A549 treated with ZK216348 at 1 μM for 4 hours (cell line): ENCODE data around the gene ADGRE2. TPM values are rescaled to one million over a fixed set of nuclear protein-coding genes. Genes with fewer than 3 reads are reported as not detected.

ENCODE experiments used
- total RNA-seq: library from RNA; stranded (reverse); fragments of 200-300 nt; extraction: Qiagen RNA extraction; gene quantifications from 5 replicates; pipeline ENCODE4 v1.2.3, GENCODE V29; 2022; ENCODE audit warnings: low read depth

Gene ADGRE2
- total RNA-seq: 0.53 to 1.4 TPM (median 0.99 TPM) in 5 replicates

DNA sequence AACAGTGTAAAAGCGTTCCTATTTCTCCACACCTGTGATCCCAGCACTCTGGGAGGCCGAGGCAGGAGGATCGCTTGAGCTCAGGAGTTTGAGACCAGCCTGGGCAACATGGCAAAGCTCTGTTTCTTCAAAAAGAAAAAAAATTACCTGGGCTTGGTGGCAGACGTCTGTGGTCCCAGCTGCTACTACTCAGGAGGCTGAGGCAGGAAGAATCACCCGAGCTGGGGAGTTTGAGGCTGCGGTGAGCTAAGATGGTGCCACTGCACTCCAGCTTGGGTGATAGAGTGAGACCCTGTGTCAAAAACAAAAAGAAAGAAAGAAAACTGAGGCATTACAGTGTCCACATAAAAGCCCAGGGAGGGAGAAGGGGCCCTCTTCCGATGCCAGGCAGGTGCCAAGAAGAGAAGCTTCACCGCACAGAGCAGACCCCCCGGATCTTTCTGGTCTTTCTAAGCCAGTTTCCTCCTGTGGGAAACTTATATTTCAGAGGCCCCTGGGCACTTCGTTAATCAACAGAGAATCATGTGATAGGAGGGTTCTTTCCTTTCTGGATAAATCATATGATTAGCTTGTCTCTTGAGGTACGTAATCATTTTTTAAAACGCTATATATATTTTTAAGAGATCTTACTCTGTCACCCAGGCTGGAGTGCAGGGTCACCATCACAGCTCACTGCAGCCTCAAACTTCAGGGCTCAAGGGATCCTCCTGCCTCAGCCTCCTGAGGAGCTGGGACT, at the start of gene ADGRE2:
Gene ADGRE2 (minus strand): TSS at position 451 of the 736 bp plus-strand sequence. CDS start 1,804 bp downstream, outside the sequence.

DNA sequence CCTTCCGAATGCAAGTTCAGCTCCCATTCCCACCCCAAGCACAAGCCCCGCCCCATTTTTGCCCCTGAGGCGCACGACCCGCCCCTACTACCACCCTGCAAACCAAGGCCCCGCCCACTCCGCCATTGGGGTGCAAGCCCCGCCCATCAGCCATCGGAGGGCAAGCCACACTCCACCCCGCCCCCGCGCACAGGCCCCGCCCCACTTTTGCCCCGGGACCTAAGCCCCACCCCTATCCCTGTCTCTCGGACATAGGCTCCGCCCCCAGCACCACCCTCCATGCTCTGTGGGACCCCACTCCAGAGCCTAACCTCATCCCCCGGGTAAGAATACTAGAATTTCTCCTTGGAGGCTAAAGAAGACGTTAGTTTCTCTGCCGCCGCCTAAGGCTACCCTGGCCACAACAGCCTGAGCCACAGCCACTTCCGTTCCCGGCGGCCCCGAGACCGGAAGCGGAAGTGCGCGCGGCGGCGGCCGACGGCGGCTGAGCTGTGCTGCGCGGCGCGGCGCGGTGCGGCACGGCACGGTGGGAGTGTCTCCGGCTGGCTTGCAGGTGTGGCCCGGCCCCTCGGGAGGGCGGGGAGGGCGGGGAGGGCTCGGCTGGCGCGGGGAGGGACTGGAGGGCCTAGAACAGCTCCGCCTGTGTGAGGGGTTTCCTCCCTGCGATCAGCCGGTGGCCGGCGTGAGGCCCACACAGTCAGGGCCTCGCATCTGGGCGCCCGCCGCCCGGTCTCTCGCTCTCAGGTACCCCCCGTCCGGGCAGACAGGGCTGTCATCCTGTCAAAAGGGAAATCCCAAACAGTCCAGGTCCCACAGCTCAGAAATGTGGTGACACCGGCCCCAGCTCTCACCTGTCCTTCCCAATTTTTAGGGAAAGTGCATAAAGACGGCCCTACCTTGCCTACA, 88.5 kb downstream of the ADGRE2 start, which contains the start of gene ZNF333:
Gene ZNF333 (plus strand): TSS at position 451 of the 906 bp plus-strand sequence. CDS start 3,444 bp downstream, outside the sequence.

Other genes starting within 250 kb of the ADGRE2 start
- gene TECR, start 249.0 kb downstream of the ADGRE2 start, total RNA-seq: 124 to 196 TPM (median 175 TPM) in 5 replicates
- 141 to 211 TPM (median 194 TPM) in 5 replicates for gene NDUFB7, start 206.5 kb downstream of the ADGRE2 start, total RNA-seq
- gene CLEC17A, start 195.5 kb downstream of the ADGRE2 start, total RNA-seq: not detected in 5 replicates
- gene ADGRE3, start 103.7 kb downstream of the ADGRE2 start, total RNA-seq: not detected in 5 replicates
- 1.2 to 3.8 TPM (median 3.4 TPM) in 5 replicates for gene ZNF333, start 88.5 kb downstream of the ADGRE2 start, total RNA-seq
- gene OR7A5, start 56.6 kb upstream of the ADGRE2 start, total RNA-seq: not detected in 5 replicates
- gene OR7C1, start 56.6 kb upstream of the ADGRE2 start, total RNA-seq: not detected in 5 replicates
- not detected in 5 replicates for gene OR7A10, start 70.4 kb upstream of the ADGRE2 start, total RNA-seq
- not detected in 5 replicates for gene OR7A17, start 107.6 kb upstream of the ADGRE2 start, total RNA-seq
- gene OR7C2, start 162.9 kb upstream of the ADGRE2 start, total RNA-seq: not detected in 5 replicates
- gene SLC1A6, start 201.3 kb upstream of the ADGRE2 start, total RNA-seq: not detected in 5 replicates